ENCODE results near the gene CYB5A.

The CYB5A gene

DNA sequence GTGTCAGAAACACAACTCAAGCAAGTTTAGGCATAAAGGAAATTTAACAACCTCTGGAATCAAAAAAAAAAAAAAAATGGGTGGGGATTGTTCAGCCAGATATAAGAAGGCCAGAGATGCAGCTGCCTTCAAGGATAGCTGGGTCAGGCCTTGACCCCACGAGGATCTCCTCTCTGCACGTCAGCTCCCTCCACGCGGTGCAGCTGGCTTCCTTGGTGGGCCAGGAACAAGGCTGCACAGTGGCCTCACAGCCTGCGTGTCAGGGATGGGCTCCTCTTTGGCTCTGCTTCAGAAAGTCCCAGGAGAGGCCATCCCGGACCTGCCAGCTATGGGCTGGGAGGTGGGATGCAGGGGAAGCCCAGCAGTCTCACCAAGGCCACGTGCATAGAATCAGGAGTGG lies 88.0 kb downstream of the CYB5A start:
- no peak for DNase-seq

All from NCI-H1105 (cell line).